Activated CD4-positive, alpha-beta T cell treated with anti-CD3 and anti-CD28 coated beads for 36 hours (primary cell): Measurements from ENCODE around the gene SLC26A8. TPM values are rescaled to one million over a fixed set of nuclear protein-coding genes. Genes with fewer than 3 reads are reported as not detected.
"Not testable (repeated sequence)": the region's sequence is repeated elsewhere in the genome, so short reads cannot be mapped to it uniquely, and the experiment has no call there.

Experiments
- ATAC-seq: fragments of 200-7000 bp; cut with Tn5 transposase; one replicate; pipeline ENCODE4 v1.10.0; 2021; ENCODE audit warnings: mild to moderate bottlenecking, moderate library complexity
- CTCF ChIA-PET: fragments of 350-600 bp; sonication (Branson Sonifier 250); formaldehyde crosslinking; loops from one replicate; lab custom pipeline; 2021; ENCODE audit warnings: antibody characterized with exemption; lab: Charles Lee
- POLR2A ChIA-PET: fragments of 350-600 bp; sonication (Branson Sonifier 250); formaldehyde crosslinking; loops from one replicate; lab custom pipeline; 2021; ENCODE audit warnings: antibody characterized with exemption, inconsistent platforms; lab: Charles Lee
- DNase-seq: peaks from one replicate; pipeline ENCODE4 v3.0.0-alpha.2; 2020
- H3K27ac Mint-ChIP-seq: one replicate; pipeline ENCODE4 v1.8.0; 2021; ENCODE audit warnings: mixed read lengths
- H3K27me3 Mint-ChIP-seq: one replicate; pipeline ENCODE4 v1.8.0; 2021; ENCODE audit warnings: mixed read lengths
- H3K36me3 Mint-ChIP-seq: one replicate; pipeline ENCODE4 v1.8.0; 2021; ENCODE audit warnings: low read depth, mixed read lengths
- H3K4me1 Mint-ChIP-seq: one replicate; pipeline ENCODE4 v1.8.0; 2021; ENCODE audit warnings: mixed read lengths
- H3K4me3 Mint-ChIP-seq: one replicate; pipeline ENCODE4 v1.8.0; 2021; ENCODE audit warnings: mild to moderate bottlenecking, moderate library complexity, mixed read lengths
- H3K9me3 Mint-ChIP-seq: one replicate; pipeline ENCODE4 v1.8.0; 2021; ENCODE audit warnings: low read depth, mixed read lengths
- intact Hi-C, 2 experiments: fragments of 100-400 bp; cut with DNase I in 1 of 2; cut with micrococcal nuclease in 1 of 2; formaldehyde crosslinking; loops; one replicate each; pipeline versions ENCODE4 v1.14.2 to v1.15.1; 2022 to 2024; cut with DNase I, micrococcal nuclease
- total RNA-seq, 2 experiments: library from RNA; stranded (reverse); gene quantifications; one replicate each; pipeline ENCODE4 v1.2.3, GENCODE V29; 2021

Gene SLC26A8
- total RNA-seq, 2 experiments from 2014 or later, result not detected

GRCh38 chr6:35942355-35942754 is 82.1 kb downstream of the SLC26A8 start:
- DNase-seq, result no peak
- Mint-ChIP-seq H3K27me3 (no peaks in the 10 kb centered on the region), H3K4me3 (no peak overlapping the region), H3K4me1 (no peaks in the 10 kb centered on the region), H3K9me3 (no peaks in the 10 kb centered on the region), H3K27ac (no peak overlapping the region), H3K36me3 (no peaks in the 10 kb centered on the region)
- intact Hi-C loops, result no loop called here
- POLR2A ChIA-PET, result no interaction called here
- CTCF ChIA-PET, result no interaction called here
- no peak for ATAC-seq

- ATAC-seq, H3K36me3 Mint-ChIP-seq, H3K9me3 Mint-ChIP-seq, intact Hi-C loops, POLR2A ChIA-PET, CTCF ChIA-PET, H3K27me3 Mint-ChIP-seq, H3K4me1 Mint-ChIP-seq, H3K4me3 Mint-ChIP-seq, DNase-seq, H3K27ac Mint-ChIP-seq: not testable (repeated sequence)
Measured at GRCh38 chr6:35941170-35941569, 83.3 kb downstream of the SLC26A8 start.

DNA sequence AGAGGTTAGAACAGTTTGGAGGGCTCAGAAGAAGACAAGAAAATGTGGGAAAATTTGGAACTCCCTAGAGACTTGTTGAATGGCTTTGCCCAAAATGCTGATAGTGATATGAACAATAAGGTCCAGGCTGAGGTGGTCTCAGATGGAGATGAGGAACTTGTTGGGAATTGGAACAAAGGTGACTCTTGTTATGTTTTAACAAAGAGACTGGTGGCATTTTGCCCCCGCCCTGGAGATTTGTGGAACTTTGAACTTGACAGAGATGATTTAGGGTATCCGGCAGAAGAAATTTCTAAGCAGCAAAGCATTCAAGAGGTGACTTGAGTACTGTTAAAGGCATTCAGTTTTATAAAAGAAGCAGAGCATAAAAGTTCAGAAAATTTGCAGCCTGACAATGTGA is 84.4 kb downstream of the SLC26A8 start:
- H3K4me3 Mint-ChIP-seq, ATAC-seq, H3K4me1 Mint-ChIP-seq, intact Hi-C loops, H3K27me3 Mint-ChIP-seq, H3K36me3 Mint-ChIP-seq, H3K9me3 Mint-ChIP-seq, CTCF ChIA-PET, H3K27ac Mint-ChIP-seq, POLR2A ChIA-PET, DNase-seq: not testable (repeated sequence)

DNA sequence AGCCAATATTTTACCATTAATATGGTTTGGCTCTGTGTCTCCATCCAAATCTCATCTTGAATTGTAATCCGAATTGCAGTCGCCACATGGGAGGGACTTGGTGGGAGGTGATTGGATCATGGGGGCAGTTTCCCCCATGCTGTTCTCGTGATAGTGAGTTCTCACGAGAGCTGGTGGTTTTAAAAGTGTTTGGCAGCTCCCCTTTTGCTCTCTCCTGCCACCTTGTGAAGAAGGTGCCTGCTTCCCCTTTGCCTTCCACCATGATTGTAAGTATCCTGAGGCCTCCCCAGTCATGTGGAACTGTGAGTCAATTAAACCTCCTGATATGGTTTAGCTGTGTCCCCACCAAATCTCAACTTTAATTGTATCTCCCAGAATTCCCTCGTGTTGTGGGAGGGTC is 85.2 kb downstream of the SLC26A8 start:
- H3K36me3 Mint-ChIP-seq, intact Hi-C loops, H3K4me3 Mint-ChIP-seq, H3K27me3 Mint-ChIP-seq, POLR2A ChIA-PET, ATAC-seq, H3K27ac Mint-ChIP-seq, DNase-seq, H3K4me1 Mint-ChIP-seq, H3K9me3 Mint-ChIP-seq: not testable (repeated sequence)
- CTCF ChIA-PET, result interaction anchor here (0.5 kb wide), 1 partner anchor 84 kb away, joined by 3 read pairs; no protein-coding TSS in a partner anchor

DNA sequence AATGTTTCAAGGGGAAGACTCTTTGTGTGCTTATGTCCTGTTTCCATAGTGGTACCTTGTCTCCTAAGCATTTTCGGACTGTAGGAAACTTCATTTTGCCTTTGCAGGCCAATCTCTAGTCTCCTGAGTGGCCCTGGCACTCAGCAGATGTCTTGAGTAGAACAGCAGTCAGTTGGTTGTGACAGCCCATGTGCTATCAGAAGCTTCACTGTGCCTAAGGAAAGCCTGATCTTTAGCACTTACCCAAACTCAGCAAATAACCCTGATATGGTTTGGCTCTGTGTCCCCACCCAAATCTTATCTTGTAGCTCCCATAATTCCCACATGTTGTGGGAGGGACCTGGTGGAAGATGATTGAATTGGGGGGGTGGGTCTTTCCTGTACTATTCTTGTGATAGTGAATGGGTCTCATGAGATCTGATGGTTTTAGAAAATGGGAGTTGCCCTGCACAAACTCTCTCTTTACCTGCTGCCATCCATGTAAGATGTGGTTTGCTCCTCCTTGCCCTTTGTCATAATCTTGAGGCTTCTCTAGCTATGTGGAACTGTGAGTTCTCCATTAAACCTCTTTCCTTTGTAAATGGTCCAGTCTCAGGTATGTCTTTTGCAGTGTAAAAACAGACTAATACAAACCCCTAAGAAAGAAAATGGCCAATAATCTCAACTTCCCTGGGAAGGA is 87.6 kb downstream of the SLC26A8 start:
- Mint-ChIP-seq H3K36me3 (no peaks in the 10 kb centered on the region), H3K27ac (no peak overlapping the region), H3K4me1 (no peaks in the 10 kb centered on the region), H3K27me3 (no peaks in the 10 kb centered on the region), H3K9me3 (no peaks in the 10 kb centered on the region), H3K4me3 (no peak overlapping the region)
- no peak for DNase-seq
- intact Hi-C loops, result no loop called here
- CTCF ChIA-PET, result no interaction called here
- POLR2A ChIA-PET, result interaction anchor here (0.5 kb wide), 1 partner anchor 13 kb away, joined by 4 read pairs; no protein-coding TSS in a partner anchor
- ATAC-seq, result no peak

- H3K4me1 Mint-ChIP-seq, result no peaks in the 10 kb centered on the region
- no peak for DNase-seq
- no peak for ATAC-seq
- no peaks in the 10 kb centered on the region for H3K27me3 Mint-ChIP-seq
- no peak overlapping the region for H3K27ac Mint-ChIP-seq
- ChIA-PET CTCF (no interaction called here), POLR2A (no interaction called here)
- no peaks in the 10 kb centered on the region for H3K9me3 Mint-ChIP-seq
- no peak overlapping the region for H3K4me3 Mint-ChIP-seq
- H3K36me3 Mint-ChIP-seq, result no peaks in the 10 kb centered on the region
- intact Hi-C loops, result no loop called here
Measured at GRCh38 chr6:35935469-35935868, 89.0 kb downstream of the SLC26A8 start.

- intact Hi-C loops, result no loop called here
- Mint-ChIP-seq H3K4me1 (no peaks in the 10 kb centered on the region), H3K9me3 (no peaks in the 10 kb centered on the region), H3K36me3 (no peaks in the 10 kb centered on the region), H3K4me3 (no peak overlapping the region), H3K27me3 (no peaks in the 10 kb centered on the region), H3K27ac (no peak overlapping the region)
- ATAC-seq (no peak), DNase-seq (no peak)
- ChIA-PET CTCF (no interaction called here), POLR2A (no interaction called here)
Measured at GRCh38 chr6:35933844-35934243, 90.6 kb downstream of the SLC26A8 start.

DNA sequence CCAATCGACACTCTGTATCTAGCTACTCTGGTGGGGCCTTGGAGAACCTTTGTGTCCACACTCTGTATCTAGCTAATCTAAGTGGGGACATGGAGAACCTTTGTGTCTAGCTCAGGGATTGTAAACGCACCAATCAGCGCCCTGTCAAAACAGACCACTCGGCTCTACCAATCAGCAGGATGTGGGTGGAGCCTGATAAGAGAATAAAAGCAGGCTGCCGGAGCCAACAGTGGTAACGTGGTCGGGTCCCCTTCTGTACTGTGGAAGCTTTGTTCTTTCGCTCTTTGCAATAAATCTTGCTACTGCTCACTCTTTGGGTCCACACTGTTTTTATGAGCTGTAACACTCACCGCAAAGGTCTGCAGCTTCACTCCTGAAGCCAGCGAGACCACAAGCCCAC is 92.6 kb downstream of the SLC26A8 start:
- ATAC-seq, POLR2A ChIA-PET, H3K27me3 Mint-ChIP-seq, intact Hi-C loops, H3K4me1 Mint-ChIP-seq, H3K9me3 Mint-ChIP-seq, H3K36me3 Mint-ChIP-seq: not testable (repeated sequence)
- DNase-seq, result peak; percentile 29
- Mint-ChIP-seq H3K4me3 (peak overlapping the region; percentile 35), H3K27ac (peak overlapping the region; percentile 47)
- CTCF ChIA-PET, result interaction anchor here (0.6 kb wide), 1 partner anchor 165 kb away, joined by 3 read pairs; no protein-coding TSS in a partner anchor

DNA sequence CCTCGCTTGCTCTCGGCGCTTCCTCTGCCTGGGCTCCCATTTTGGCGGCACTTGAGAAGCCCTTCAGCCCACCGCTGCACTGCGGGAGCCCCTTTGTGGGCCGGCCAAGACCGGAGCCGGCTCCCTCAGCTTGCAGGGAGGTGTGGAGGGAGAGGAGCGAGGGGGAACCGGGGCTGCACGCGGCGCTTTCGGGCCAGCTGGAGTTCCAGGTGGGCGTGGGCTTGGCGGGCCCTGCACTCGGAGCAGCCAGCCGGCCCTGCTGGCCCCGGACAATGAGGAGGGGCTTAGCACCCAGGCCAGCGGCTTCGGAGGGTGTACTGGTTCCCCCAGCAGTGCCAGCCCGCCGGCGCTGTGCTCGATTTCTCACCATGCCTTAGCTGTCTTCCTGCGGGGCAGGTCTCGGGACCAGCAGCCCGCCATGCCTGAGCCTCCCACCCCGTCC is 93.3 kb downstream of the SLC26A8 start:
- no peaks in the 10 kb centered on the region for H3K27me3 Mint-ChIP-seq
- ATAC-seq (no peak), DNase-seq (no peak)
- POLR2A ChIA-PET, result interaction anchor here (0.6 kb wide), 1 partner anchor 29 kb away, joined by 3 read pairs; no protein-coding TSS in a partner anchor
- H3K9me3 Mint-ChIP-seq, result no peaks in the 10 kb centered on the region
- CTCF ChIA-PET, result interaction anchor here (1.1 kb wide), 1 partner anchor 13 kb away, joined by 3 read pairs; no protein-coding TSS in a partner anchor
- H3K4me3 Mint-ChIP-seq, result no peak overlapping the region
- H3K4me1 Mint-ChIP-seq, result no peaks in the 10 kb centered on the region
- no peak overlapping the region for H3K27ac Mint-ChIP-seq
- no peaks in the 10 kb centered on the region for H3K36me3 Mint-ChIP-seq
- intact Hi-C loops, result no loop called here

DNA sequence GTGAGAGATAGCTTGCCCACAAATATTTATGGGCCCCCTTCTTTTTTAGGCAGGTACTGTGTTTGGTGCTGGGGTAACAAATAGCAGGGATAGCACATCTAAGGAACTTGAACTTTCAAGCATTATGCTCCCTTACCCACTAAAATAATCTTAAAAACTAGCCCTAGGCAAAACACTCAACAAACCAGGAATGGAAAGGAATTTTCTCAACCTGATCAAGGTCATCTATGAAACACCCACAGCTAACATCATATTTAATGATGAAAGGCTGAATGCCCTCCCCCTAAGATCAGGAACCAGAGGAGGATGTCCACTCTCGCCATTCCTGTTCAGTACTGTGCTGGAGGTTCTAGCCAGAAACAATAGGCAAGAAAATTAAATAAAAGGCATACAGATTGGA is 94.8 kb downstream of the SLC26A8 start:
- Mint-ChIP-seq H3K4me1 (peaks cover 7% of the 10 kb centered on the region), H3K9me3 (no peaks in the 10 kb centered on the region), H3K27me3 (no peaks in the 10 kb centered on the region), H3K4me3 (no peak overlapping the region), H3K36me3 (peaks cover 4% of the 10 kb centered on the region), H3K27ac (no peak overlapping the region)
- DNase-seq (no peak), ATAC-seq (no peak)
- POLR2A ChIA-PET, result no interaction called here
- CTCF ChIA-PET, result interaction anchor here (0.6 kb wide), 1 partner anchor 136 kb away, joined by 3 read pairs; no protein-coding TSS in a partner anchor
- intact Hi-C loops, result no loop called here

DNA sequence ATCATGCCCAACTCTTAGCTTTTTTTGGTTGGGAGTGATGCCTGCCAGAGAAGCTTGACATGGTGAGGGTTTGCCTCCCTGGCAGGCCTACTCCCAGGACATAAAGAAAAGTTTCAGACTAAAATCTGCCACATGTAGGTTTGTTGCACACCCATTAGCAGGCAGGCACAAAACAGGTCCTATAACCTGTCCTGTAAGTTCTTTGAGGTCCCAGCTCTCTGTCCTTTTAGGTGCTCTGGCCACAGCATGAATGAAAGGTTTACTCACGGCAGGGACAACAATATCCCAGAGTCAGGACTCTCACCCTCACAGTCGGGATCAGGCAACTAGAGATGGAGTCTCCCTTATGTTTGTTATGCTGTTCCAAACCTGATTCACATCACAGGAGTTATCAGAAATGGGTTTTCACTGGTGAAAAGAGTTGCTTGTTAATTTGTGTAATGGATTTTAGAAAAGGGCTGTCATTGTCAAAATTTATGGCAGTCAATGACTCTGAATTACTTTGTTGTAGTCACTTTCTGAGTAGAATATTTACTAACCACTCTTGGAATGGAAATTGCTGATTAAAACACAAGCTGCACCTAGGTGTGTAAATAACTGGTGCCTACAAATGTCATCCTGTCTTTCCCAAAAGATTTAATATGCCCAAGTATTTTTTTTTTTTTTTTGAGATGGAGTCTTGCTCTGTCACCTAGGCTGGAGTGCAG is 97.8 kb downstream of the SLC26A8 start:
- no peak for DNase-seq
- no peak for ATAC-seq
- intact Hi-C loops, result no loop called here
- Mint-ChIP-seq H3K9me3 (no peaks in the 10 kb centered on the region), H3K36me3 (peaks cover 5% of the 10 kb centered on the region), H3K4me1 (peaks cover 20% of the 10 kb centered on the region), H3K4me3 (no peak overlapping the region), H3K27ac (no peak overlapping the region), H3K27me3 (no peaks in the 10 kb centered on the region)
- CTCF ChIA-PET, result interaction anchor here (1.0 kb wide), 1 partner anchor 27 kb away, joined by 4 read pairs; no protein-coding TSS in a partner anchor
- POLR2A ChIA-PET, result no interaction called here
